Psoas muscle (tissue), 8 donors: Measurements from ENCODE around the gene SPRED1. TPM values are rescaled to one million over a fixed set of nuclear protein-coding genes. Genes with fewer than 3 reads are reported as not detected.

ENCODE experiments used
- ATAC-seq, 4 donors: fragments of 200-7000 bp; cut with Tn5 transposase; one replicate each; pipeline ENCODE4 v1.9.1; 2020; ENCODE audit warnings: moderate library complexity in 3 of 4, mild to moderate bottlenecking in 2 of 4
- DNase-seq, 2 donors: peaks; one replicate each; pipeline ENCODE4 v3.0.0-alpha.2; 2020
- H3K27ac ChIP-seq: fragments of 200-600 bp; one replicate; pipeline ENCODE4 v1.8.0; 2022
- H3K27me3 ChIP-seq, 3 donors: fragments of 200-600 bp in 1 of 3; one replicate each; pipeline versions ENCODE4 v1.6.1 to v1.8.0; 2013 to 2022; ENCODE audit warnings: low read length in 2 of 3, mild to moderate bottlenecking in 2 of 3, moderate library complexity in 1 of 3; ENCODE audit not compliant: insufficient read depth in 3 of 3
- H3K36me3 ChIP-seq, 2 donors: fragments of 200-600 bp in 1 of 2; one replicate each; pipeline versions ENCODE4 v1.6.1 to v1.8.0; 2013 to 2022; ENCODE audit warnings: low read depth in 1 of 2, mild to moderate bottlenecking in 1 of 2, moderate library complexity in 1 of 2; ENCODE audit not compliant: insufficient read depth in 1 of 2
- H3K4me1 ChIP-seq: fragments of 200-600 bp; one replicate; pipeline ENCODE4 v1.8.0; 2022
- H3K4me3 ChIP-seq: fragments of 200-600 bp; one replicate; pipeline ENCODE4 v1.8.0; 2022; ENCODE audit warnings: mild to moderate bottlenecking
- H3K9me3 ChIP-seq: fragments of 200-600 bp; one replicate; pipeline ENCODE4 v1.8.0; 2022
- WGBS, 3 donors: extraction: QIAGEN DNeasy Blood & Tissue Kit; methylation state at CpG; one replicate each; pipeline versions ENCODE4 v1.1.6 to v1.1.7; 2013; 5-methylcytosine and 5-hydroxymethylcytosine counted together
- intact Hi-C, 2 donors: fragments of 100-400 bp; cut with DNase I; formaldehyde crosslinking; loops; one replicate each; pipeline versions ENCODE4 v1.11.0 to v1.14.2; 2022
- polyA plus RNA-seq, 3 donors: library from polyadenylated mRNA; stranded (reverse); fragments of 200-250 nt; gene quantifications; one replicate each; pipeline ENCODE4 v1.2.3, GENCODE V29; 2013
- total RNA-seq, 4 donors: library from RNA; stranded (reverse); fragmentation: NEBNext Ultra II Directional in 2 of 4; extraction: Animal tissue kit (Norgen Biotek cat#: 25700) in 2 of 4; gene quantifications; one replicate each; pipeline versions ENCODE4 v1.2.1 to v1.2.4, GENCODE V29; 2021 to 2023
- TF ChIP-seq, protein P1 (sequence below): fragments of 200-600 bp; IDR thresholded peaks from one replicate; pipeline ENCODE4 v1.8.0; 2022; ENCODE audit warnings: antibody characterized with exemption
- donor health status: healthy with polysubstance abuse.
- donor health status: DM: no; HTN: no; CAD: no; lungs with moderate emphysema.
- donor health status: Bipolar disorder and iron deficiency.
- donor health status: healthy.
- donor health status: DM: yes; HTN: yes; CAD: no.
- donor health status: DM: no; HTN: no; CAD: no.
- donor health status: DM: no; HTN: no; CAD: no.
- donor health status: DM: yes; HTN: yes; CAD: no.

SPRED1 gene
- total and polyA plus RNA-seq, 7 donors = 0.98 to 7.1 (median 4.2) TPM

DNA sequence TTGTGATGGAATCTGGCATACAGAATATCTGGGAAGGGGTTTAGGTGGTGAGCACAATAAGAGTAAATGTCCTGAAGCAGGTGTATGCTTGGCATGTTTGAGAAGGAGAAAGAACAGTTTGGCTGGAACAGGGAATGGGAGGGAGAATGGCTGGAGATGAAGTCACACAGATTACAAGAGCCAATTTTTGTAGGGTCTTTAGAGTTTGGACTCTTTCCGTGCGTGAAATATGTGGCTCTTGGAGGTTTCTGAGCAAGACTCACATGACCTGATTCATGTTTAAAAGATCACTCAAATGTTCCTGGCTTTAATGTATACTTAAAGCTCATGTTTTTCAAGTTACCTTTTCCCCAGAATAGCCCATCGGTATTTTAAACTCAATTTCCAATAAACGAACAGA is 32.8 kb downstream of the SPRED1 start:
- no peaks in the 10 kb centered on the region for H3K4me1 ChIP-seq
- no peak overlapping the region for H3K27ac ChIP-seq
- H3K4me3 ChIP-seq = no peak overlapping the region
- intact Hi-C loops = loop anchor here in 1 of 2 donors (10.0 kb wide), 1 partner anchor 61 kb away; no protein-coding TSS in a partner anchor
- ATAC-seq (no peak), DNase-seq (no peak)
- H3K36me3 ChIP-seq = no peaks in the 10 kb centered on the region
- WGBS, 3 donors = 61 to 80% (median 77%) methylated on average over 4 of the region's 4 CpGs
- H3K9me3 ChIP-seq = peaks cover 2% of the 10 kb centered on the region
- TF ChIP-seq, protein P1, sequence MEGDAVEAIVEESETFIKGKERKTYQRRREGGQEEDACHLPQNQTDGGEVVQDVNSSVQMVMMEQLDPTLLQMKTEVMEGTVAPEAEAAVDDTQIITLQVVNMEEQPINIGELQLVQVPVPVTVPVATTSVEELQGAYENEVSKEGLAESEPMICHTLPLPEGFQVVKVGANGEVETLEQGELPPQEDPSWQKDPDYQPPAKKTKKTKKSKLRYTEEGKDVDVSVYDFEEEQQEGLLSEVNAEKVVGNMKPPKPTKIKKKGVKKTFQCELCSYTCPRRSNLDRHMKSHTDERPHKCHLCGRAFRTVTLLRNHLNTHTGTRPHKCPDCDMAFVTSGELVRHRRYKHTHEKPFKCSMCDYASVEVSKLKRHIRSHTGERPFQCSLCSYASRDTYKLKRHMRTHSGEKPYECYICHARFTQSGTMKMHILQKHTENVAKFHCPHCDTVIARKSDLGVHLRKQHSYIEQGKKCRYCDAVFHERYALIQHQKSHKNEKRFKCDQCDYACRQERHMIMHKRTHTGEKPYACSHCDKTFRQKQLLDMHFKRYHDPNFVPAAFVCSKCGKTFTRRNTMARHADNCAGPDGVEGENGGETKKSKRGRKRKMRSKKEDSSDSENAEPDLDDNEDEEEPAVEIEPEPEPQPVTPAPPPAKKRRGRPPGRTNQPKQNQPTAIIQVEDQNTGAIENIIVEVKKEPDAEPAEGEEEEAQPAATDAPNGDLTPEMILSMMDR = no peak
- no peaks in the 10 kb centered on the region for H3K27me3 ChIP-seq

DNA sequence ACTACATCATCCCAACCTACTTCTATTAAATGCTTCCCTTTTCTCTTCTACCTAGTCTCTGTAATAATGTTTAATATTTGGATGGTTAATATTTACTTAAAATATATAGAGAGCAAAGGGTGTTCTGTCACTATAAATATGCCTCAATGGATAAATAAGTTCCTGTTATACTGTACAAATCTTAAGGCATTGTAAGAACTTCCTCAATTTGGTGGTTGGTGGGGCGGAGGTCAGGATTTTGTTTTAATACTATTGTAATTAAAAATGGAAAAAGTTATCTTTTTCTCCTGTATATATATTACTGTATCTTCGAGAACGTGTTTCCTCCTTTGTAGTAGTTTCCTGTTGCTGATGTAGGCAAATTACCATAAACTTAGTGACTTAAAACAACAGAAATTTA is 41.5 kb downstream of the SPRED1 start:
- H3K4me1 ChIP-seq = no peaks in the 10 kb centered on the region
- H3K9me3 ChIP-seq = peaks cover 2% of the 10 kb centered on the region
- H3K27me3 ChIP-seq = no peaks in the 10 kb centered on the region
- intact Hi-C loops = no loop called here
- TF ChIP-seq, protein P1 = no peak
- no peak overlapping the region for H3K27ac ChIP-seq
- H3K36me3 ChIP-seq = no peaks in the 10 kb centered on the region
- no peak overlapping the region for H3K4me3 ChIP-seq
- DNase-seq (no peak), ATAC-seq (no peak)
- 66 to 74% (median 72%) methylated on average over 3 of the region's 3 CpGs for WGBS, 3 donors

DNA sequence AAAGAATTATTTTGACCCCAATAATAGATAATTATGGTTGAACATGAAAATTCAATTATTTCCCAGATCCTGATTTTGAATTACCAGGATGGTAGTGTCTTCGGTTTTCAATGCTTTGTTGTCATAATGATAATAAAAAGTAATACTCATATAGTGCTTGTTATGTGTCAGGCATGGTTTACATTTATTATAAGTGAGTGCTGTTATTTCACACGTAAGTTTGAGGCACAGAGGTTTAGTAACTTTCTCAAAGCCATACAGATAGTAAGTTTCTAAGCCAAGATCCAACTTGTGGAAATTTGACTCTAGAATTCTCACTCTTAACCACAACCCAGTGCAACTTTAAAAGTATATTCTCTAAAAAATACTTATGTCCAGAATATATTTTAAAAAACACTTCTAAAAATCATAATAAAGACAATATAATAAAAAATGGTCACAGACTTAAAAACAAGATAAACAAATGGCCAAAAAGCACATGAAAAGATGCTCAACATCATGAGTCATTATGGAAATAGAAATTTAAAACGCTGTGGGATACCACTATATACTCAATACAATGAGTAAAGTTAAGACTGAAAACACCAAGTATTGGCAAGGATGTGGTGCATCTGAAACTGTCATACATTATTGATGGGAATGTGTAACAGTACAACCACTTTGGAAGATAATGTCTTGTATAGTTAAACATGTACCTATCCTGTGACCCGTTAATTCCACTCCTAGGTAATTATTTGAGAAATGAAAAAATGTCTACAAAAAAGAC is 45.2 kb downstream of the SPRED1 start:
- 71 to 80% (median 72%) methylated on average over 4 of the region's 4 CpGs for WGBS, 3 donors
- TF ChIP-seq, protein P1 = no peak
- no peaks in the 10 kb centered on the region for H3K9me3 ChIP-seq
- H3K4me3 ChIP-seq = no peak overlapping the region
- H3K27me3 ChIP-seq = no peaks in the 10 kb centered on the region
- no peaks in the 10 kb centered on the region for H3K4me1 ChIP-seq
- H3K27ac ChIP-seq = no peak overlapping the region
- no peak for ATAC-seq
- H3K36me3 ChIP-seq = no peaks in the 10 kb centered on the region
- intact Hi-C loops = no loop called here
- DNase-seq = no peak

DNA sequence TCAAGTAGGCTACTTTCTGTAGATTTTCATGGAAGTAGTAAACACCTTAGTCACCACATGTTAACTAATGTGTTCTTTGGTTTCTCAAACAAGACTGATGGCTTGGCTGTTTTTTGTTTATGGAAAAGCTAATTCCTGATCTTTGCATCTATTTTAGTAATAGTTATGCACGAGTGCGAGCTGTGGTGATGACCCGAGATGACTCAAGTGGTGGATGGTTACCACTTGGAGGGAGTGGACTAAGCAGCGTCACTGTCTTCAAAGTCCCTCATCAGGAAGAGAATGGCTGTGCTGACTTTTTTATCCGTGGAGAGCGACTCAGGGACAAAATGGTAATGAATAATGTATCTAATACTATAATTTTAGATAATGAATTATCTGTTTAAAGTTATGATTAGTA is 46.6 kb downstream of the SPRED1 start:
- no peaks in the 10 kb centered on the region for H3K9me3 ChIP-seq
- intact Hi-C loops = no loop called here
- H3K4me1 ChIP-seq = no peaks in the 10 kb centered on the region
- H3K4me3 ChIP-seq = no peak overlapping the region
- 83 to 86% (median 84%) methylated on average over 6 of the region's 6 CpGs for WGBS, 3 donors
- no peaks in the 10 kb centered on the region for H3K27me3 ChIP-seq
- no peak for ATAC-seq
- no peak for DNase-seq
- no peak overlapping the region for H3K27ac ChIP-seq
- TF ChIP-seq, protein P1 = no peak
- no peaks in the 10 kb centered on the region for H3K36me3 ChIP-seq

DNA sequence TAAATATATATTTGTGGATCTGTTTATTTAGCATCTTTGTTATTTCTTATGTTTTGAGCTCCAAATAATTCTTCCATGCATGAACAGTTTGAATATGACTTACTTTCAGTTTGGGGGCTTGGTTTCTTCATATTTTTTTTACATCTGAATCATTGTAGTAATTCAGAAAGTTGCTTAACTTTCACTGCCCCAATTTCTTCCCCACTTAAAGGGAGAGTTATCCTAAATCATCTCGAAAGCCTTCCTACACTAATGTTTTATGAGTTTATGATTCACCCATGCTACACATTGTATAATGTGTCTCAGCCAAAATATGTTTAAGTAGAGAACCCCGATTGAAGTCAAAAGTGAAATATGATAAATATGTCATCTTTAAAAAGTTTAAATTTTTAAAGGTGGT is 47.8 kb downstream of the SPRED1 start:
- TF ChIP-seq, protein P1 = no peak
- Histone ChIP-seq H3K36me3 (no peaks in the 10 kb centered on the region), H3K4me3 (no peak overlapping the region), H3K27ac (no peak overlapping the region), H3K27me3 (no peaks in the 10 kb centered on the region), H3K9me3 (no peaks in the 10 kb centered on the region), H3K4me1 (no peaks in the 10 kb centered on the region)
- DNase-seq (no peak), ATAC-seq (no peak)
- intact Hi-C loops = no loop called here
- 85 to 90% (median 86%) methylated on average over 2 of the region's 2 CpGs for WGBS, 3 donors
